Measurements from ENCODE around the gene RFPL2. TPM values are rescaled to one million over a fixed set of nuclear protein-coding genes. Genes with fewer than 3 reads are reported as not detected.

Gene RFPL2
- polyA plus RNA-seq, 3 donors = 0.36 to 1.3 (median 0.94) TPM

DNA sequence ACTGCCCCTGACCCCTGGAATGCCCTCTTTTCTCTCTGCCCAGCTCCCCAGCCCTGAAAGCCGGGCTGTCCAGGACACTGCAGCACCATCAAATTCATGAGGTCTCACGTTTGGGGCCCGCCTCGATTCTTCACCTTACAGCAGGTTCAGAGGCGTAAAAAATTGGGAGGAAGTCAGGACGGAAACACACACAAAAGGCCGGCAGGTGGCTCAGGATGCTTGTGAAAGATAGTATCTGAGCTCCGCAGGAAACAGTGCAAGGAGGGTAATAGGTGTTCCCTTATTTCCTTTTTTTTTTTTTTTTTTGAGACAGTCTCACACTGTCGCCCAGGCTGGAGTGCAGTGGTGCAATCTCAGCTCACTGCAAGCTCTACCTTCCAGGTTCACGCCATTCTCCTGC lies 4.1 kb downstream of the RFPL2 start:
- Mint-ChIP-seq H3K4me3 (peak overlapping the region in 1 of 2 donors; percentile 1), H3K27ac (peak overlapping the region in 2 of 7 donors; percentile 64 to 76)
- peaks cover 11 to 27% of the 10 kb centered on the region in 2 donors for H3K4me1 ChIP-seq (ENCODE audit: control insufficient read depth in 1 of 2, insufficient read depth in 2 of 2, low read length in 2 of 2)

GRCh38 chr22:32199961-32200360 lies 4.9 kb downstream of the RFPL2 start:
- H3K36me3 Mint-ChIP-seq = peaks cover 0 to 3% of the 10 kb centered on the region in 2 donors
- H3K79me2 ChIP-seq (ENCODE audit: insufficient read depth, low read length) = no peaks in the 10 kb centered on the region
- TF ChIP-seq CTCF (IDR thresholded peaks at IDR 0.05) = no peak
- no peak overlapping the region for H3K27ac Mint-ChIP-seq
- WGBS (ENCODE audit: insufficient coverage) = 96% methylated on average over 5 of the region's 7 CpGs
- H3K9me3 ChIP-seq (replicated peaks in 1 of 2; ENCODE audit: control insufficient read depth in 1 of 2, insufficient read depth in 1 of 2, low read length in 2 of 2) = no peaks in the 10 kb centered on the region
- no peak overlapping the region for H3K9ac ChIP-seq (ENCODE audit: insufficient read depth, low read length, poor library complexity, severe bottlenecking)
- peaks cover 29 to 57% (median 53%) of the 10 kb centered on the region in 3 donors for H3K27me3 Mint-ChIP-seq (ENCODE audit: low read depth in 3 of 3)
- no peak overlapping the region for H3K4me3 Mint-ChIP-seq
- no peak overlapping the region for H3K27ac ChIP-seq (ENCODE audit: low read depth in 1 of 2, low read length in 2 of 2)
- no peak overlapping the region for H3K4me3 ChIP-seq (replicated peaks in 1 of 3; ENCODE audit: low read depth in 2 of 3, low read length in 3 of 3)
- H3K4me1 ChIP-seq (ENCODE audit: control insufficient read depth in 1 of 2, insufficient read depth in 2 of 2, low read length in 2 of 2) = peaks cover 11 to 27% of the 10 kb centered on the region in 2 donors
- H3K4me2 ChIP-seq (replicated peaks; ENCODE audit: extremely low read depth, low read length, poor library complexity, severe bottlenecking) = no peak overlapping the region
- peaks cover 0 to 31% of the 10 kb centered on the region in 2 donors for H3K27me3 ChIP-seq (ENCODE audit: control insufficient read depth in 2 of 2, insufficient read depth in 2 of 2, low read length in 2 of 2)
- peaks cover 0 to 9% (median 5%) of the 10 kb centered on the region in 7 donors for H3K9me3 Mint-ChIP-seq
- no peak for DNase-seq
- no peak overlapping the region for H2AFZ ChIP-seq (ENCODE audit: insufficient read depth, low read depth, low read length, poor library complexity, severe bottlenecking)
- H3K36me3 ChIP-seq (replicated peaks in 1 of 2; ENCODE audit: control insufficient read depth in 1 of 2, insufficient read depth in 2 of 2, low read length in 2 of 2) = no peaks in the 10 kb centered on the region
- intact Hi-C loops (cut with micrococcal nuclease) = loop anchor here (5.0 kb wide), 2 partner anchors 62 to 67 kb away; no protein-coding TSS in a partner anchor
- no peaks in the 10 kb centered on the region for H4K20me1 ChIP-seq (ENCODE audit: insufficient read depth, low read length)
- H3K4me1 Mint-ChIP-seq = peaks cover 29% of the 10 kb centered on the region

More for the DNA sequence above, 4.1 kb downstream of the RFPL2 start:
- DNase-seq = no peak
- H3K4me3 ChIP-seq (replicated peaks in 1 of 3; ENCODE audit: low read depth in 2 of 3, low read length in 3 of 3) = no peak overlapping the region
- H3K79me2 ChIP-seq (ENCODE audit: insufficient read depth, low read length) = no peaks in the 10 kb centered on the region
- no peaks in the 10 kb centered on the region for H3K36me3 ChIP-seq (replicated peaks in 1 of 2; ENCODE audit: control insufficient read depth in 1 of 2, insufficient read depth in 2 of 2, low read length in 2 of 2)
- H3K9ac ChIP-seq (ENCODE audit: insufficient read depth, low read length, poor library complexity, severe bottlenecking) = no peak overlapping the region
- peaks cover 24 to 60% (median 52%) of the 10 kb centered on the region in 3 donors for H3K27me3 Mint-ChIP-seq (ENCODE audit: low read depth in 3 of 3)
- H3K36me3 Mint-ChIP-seq = peaks cover 0 to 3% of the 10 kb centered on the region in 2 donors
- H3K9me3 ChIP-seq (replicated peaks in 1 of 2; ENCODE audit: control insufficient read depth in 1 of 2, insufficient read depth in 1 of 2, low read length in 2 of 2) = no peaks in the 10 kb centered on the region
- no peak for TF ChIP-seq CTCF (IDR thresholded peaks at IDR 0.05)
- intact Hi-C loops (cut with micrococcal nuclease) = loop anchor here (5.0 kb wide), 2 partner anchors 62 to 67 kb away; no protein-coding TSS in a partner anchor
- H2AFZ ChIP-seq (ENCODE audit: insufficient read depth, low read depth, low read length, poor library complexity, severe bottlenecking) = no peak overlapping the region
- H3K9me3 Mint-ChIP-seq = peaks cover 0 to 9% (median 4%) of the 10 kb centered on the region in 7 donors
- WGBS (ENCODE audit: insufficient coverage) = 39% methylated on average over 4 of the region's 10 CpGs
- H4K20me1 ChIP-seq (ENCODE audit: insufficient read depth, low read length) = no peaks in the 10 kb centered on the region
- H3K4me1 Mint-ChIP-seq = peaks cover 31% of the 10 kb centered on the region
- no peak overlapping the region for H3K4me2 ChIP-seq (replicated peaks; ENCODE audit: extremely low read depth, low read length, poor library complexity, severe bottlenecking)
- H3K27me3 ChIP-seq (ENCODE audit: control insufficient read depth in 2 of 2, insufficient read depth in 2 of 2, low read length in 2 of 2) = peaks cover 0 to 30% of the 10 kb centered on the region in 2 donors
- H3K27ac ChIP-seq (ENCODE audit: low read depth in 1 of 2, low read length in 2 of 2) = no peak overlapping the region

Measured in CD14-positive monocyte (primary cell).